Smooth muscle cell (in vitro differentiated cells): ENCODE measurements around the gene ARHGEF11. TPM values are rescaled to one million over a fixed set of nuclear protein-coding genes. Genes with fewer than 3 reads are reported as not detected.

Source experiments
- DNase-seq: peaks from one replicate; lab custom pipeline; 2025; ENCODE audit not compliant: unreplicated experiment; lab: John Stamatoyannopoulos, UW
- H2AFZ ChIP-seq: fragments of 200-600 bp; sonication (generic); 2 replicates; pipeline ENCODE4 v1.6.0; 2016; ENCODE audit warnings: antibody characterized with exemption, low read depth, mild to moderate bottlenecking
- H3F3A ChIP-seq: fragments of 200-600 bp; sonication (generic); 2 replicates; pipeline ENCODE4 v1.6.0; 2017; ENCODE audit warnings: antibody characterized with exemption, low read depth
- H3K27ac ChIP-seq: fragments of 200-600 bp; sonication (generic); 2 replicates; pipeline ENCODE4 v1.5.1; 2016; ENCODE audit warnings: low read depth, mild to moderate bottlenecking
- H3K27me3 ChIP-seq: fragments of 200-600 bp; sonication (generic); 2 replicates; pipeline ENCODE4 v1.6.1; 2016; ENCODE audit warnings: low read depth, mild to moderate bottlenecking
- H3K36me3 ChIP-seq: fragments of 200-600 bp; sonication (generic); 2 replicates; pipeline ENCODE4 v1.5.1; 2016; ENCODE audit warnings: low read depth
- H3K4me1 ChIP-seq: fragments of 200-600 bp; sonication (generic); 2 replicates; pipeline ENCODE4 v1.5.1; 2016; ENCODE audit warnings: low read depth
- H3K4me2 ChIP-seq: fragments of 200-600 bp; sonication (generic); 2 replicates; pipeline ENCODE4 v1.6.0; 2016; ENCODE audit warnings: mild to moderate bottlenecking
- H3K4me3 ChIP-seq: fragments of 200-600 bp; sonication (generic); 2 replicates; pipeline ENCODE4 v1.5.1; 2016; ENCODE audit warnings: mild to moderate bottlenecking
- H3K79me2 ChIP-seq: fragments of 200-600 bp; sonication (generic); 2 replicates; pipeline ENCODE4 v1.6.0; 2016; ENCODE audit warnings: low read depth, mild to moderate bottlenecking
- H3K9ac ChIP-seq: fragments of 200-600 bp; sonication (generic); 2 replicates; pipeline ENCODE4 v1.6.0; 2016; ENCODE audit warnings: low read depth
- H3K9me3 ChIP-seq: fragments of 200-600 bp; sonication (generic); replicated peaks from 2 replicates; pipeline ENCODE4 v1.5.1; 2016; ENCODE audit warnings: low read depth
- H4K20me1 ChIP-seq: fragments of 200-600 bp; sonication (generic); 2 replicates; pipeline ENCODE4 v1.6.0; 2016; ENCODE audit warnings: low read depth
- CTCF ChIP-seq: fragments of 200-600 bp; sonication (generic); IDR thresholded peaks from 2 replicates; pipeline ENCODE4 v1.5.1; 2017; ENCODE audit warnings: borderline replicate concordance, mild to moderate bottlenecking, antibody characterized with exemption; ENCODE audit not compliant: insufficient read depth, poor library complexity, severe bottlenecking
- WGBS: methylation state at CpG from one replicate; pipeline ENCODE4 v1.1.7; 2016; ENCODE audit warnings: low lambda C conversion rate; 5-methylcytosine and 5-hydroxymethylcytosine counted together
- polyA plus RNA-seq: library from polyadenylated mRNA; unstranded; fragments of >200 nt; fragmentation: Nextera tagmentation; extraction: Ambion mirVana; gene quantifications from 2 replicates; pipeline ENCODE4 v1.2.1, GENCODE V29; 2016
- total RNA-seq: library from RNA; depleted of rRNA; stranded (reverse); fragments of >200 nt; gene quantifications from 2 replicates; pipeline ENCODE4 v1.2.3, GENCODE V29; 2014

The ARHGEF11 gene
- total and polyA plus RNA-seq, 2 experiments from 2014 or later = 15.1 to 20.1 TPM

DNA sequence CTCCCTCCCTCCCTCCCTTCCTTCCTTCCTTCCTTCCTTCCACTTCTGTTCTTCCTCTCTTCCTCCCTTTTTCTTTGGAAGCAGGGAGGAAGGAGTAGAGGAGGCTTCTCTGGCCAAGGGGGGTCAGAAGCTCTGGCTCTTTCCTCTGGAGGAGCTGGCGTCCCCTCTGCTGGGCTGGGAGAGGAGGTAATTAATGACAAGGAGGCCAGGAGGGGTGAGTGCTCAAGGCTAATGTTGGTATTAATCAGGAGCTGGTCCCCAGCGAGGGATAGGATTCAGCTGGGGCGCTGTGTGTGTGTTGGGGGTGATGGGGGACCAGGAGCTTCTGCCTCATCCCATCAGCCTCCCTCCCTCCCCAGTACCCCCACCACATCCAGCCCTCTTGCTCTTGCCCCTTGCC lies 158.2 kb downstream of the ARHGEF11 start:
- H3K27ac ChIP-seq = no peak overlapping the region
- H3K36me3 ChIP-seq = no peaks in the 10 kb centered on the region
- no peak overlapping the region for H3K4me3 ChIP-seq
- WGBS = 46% methylated on average over 3 of the region's 3 CpGs
- H3K9me3 ChIP-seq = no peaks in the 10 kb centered on the region
- peaks cover 12% of the 10 kb centered on the region for H3K4me1 ChIP-seq
- no peak overlapping the region for H3K4me2 ChIP-seq
- no peaks in the 10 kb centered on the region for H3F3A ChIP-seq
- H3K79me2 ChIP-seq = no peaks in the 10 kb centered on the region
- DNase-seq = no peak
- no peak overlapping the region for H2AFZ ChIP-seq
- H3K9ac ChIP-seq = no peak overlapping the region
- H3K27me3 ChIP-seq = no peaks in the 10 kb centered on the region
- no peak for TF ChIP-seq CTCF
- no peaks in the 10 kb centered on the region for H4K20me1 ChIP-seq

DNA sequence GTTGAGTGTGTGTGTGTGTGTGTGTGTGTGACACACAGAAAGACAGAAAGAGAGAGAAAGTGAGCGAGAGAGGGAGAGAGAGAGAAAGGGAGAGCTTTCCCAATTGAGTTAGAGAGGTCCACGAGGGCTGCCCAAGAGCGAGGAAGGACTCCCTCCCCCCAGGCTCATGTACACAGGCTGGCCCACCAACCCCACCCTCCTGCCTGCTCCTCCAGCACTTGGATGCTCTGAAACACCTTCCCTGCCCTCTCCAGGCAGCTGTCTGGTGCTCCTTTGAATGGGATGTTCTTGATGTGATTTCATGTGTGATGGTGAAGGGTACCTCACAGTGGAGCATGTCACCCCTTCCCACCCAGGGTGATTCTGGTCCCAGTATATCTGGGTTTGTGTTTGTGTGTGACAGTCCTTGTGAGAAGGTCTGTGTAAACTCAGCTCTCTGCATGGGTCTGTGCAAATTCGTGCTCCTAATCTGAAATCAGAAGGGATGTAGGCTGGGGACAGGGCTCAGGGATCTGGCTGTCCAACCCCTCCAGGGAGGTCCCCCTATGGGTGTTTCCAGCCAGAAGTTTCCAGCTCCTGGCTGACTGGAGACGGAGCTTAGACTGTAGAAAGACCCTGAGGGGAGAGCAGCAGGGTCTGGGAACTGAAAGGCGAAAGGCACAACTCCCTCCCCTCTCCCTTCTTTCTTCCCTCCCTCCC lies 158.8 kb downstream of the ARHGEF11 start:
- 35% methylated on average over 5 of the region's 6 CpGs for WGBS
- H3K27me3 ChIP-seq = no peaks in the 10 kb centered on the region

DNA sequence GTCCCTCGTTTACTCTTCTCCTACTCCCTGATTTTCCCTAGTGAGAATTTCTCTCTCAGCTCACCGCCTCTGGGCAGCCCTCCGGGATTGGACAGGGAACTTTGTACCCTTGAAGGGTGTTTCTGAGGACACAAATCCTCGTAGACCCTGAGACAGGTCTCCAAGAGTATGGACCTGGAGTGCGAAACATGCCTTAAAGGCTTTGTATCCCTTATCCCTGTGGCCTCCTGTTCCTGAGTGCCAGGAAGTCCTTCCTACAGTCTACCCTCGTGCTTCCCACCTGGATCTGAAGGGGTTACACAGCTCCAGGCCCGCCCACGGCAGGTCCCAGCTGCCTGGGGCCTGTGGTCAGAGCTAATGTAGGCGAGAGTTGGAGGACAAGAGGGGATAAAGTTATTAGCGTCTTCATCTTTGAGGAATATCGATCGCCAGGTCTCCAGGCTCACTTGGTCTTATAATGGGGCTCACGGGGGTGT lies 159.6 kb downstream of the ARHGEF11 start:
- Histone ChIP-seq H3K27ac (no peak overlapping the region), H3K9me3 (no peaks in the 10 kb centered on the region), H3K27me3 (no peaks in the 10 kb centered on the region), H3K4me2 (no peak overlapping the region), H3F3A (no peaks in the 10 kb centered on the region), H4K20me1 (no peaks in the 10 kb centered on the region), H3K36me3 (no peaks in the 10 kb centered on the region), H3K4me3 (no peak overlapping the region), H3K79me2 (no peaks in the 10 kb centered on the region), H3K9ac (no peak overlapping the region), H3K4me1 (peaks cover 12% of the 10 kb centered on the region), H2AFZ (no peak overlapping the region)
- no peak for DNase-seq
- whole genome bisulfite sequencing = 58% methylated on average over 13 of the region's 13 CpGs
- TF ChIP-seq CTCF = no peak

More for the DNA sequence above, 158.8 kb downstream of the ARHGEF11 start:
- no peaks in the 10 kb centered on the region for H4K20me1 ChIP-seq
- no peak for DNase-seq
- no peaks in the 10 kb centered on the region for H3K36me3 ChIP-seq
- H3K4me2 ChIP-seq = no peak overlapping the region
- H3K27ac ChIP-seq = no peak overlapping the region
- no peak overlapping the region for H3K9ac ChIP-seq
- peaks cover 12% of the 10 kb centered on the region for H3K4me1 ChIP-seq
- H3K4me3 ChIP-seq = no peak overlapping the region
- no peaks in the 10 kb centered on the region for H3K79me2 ChIP-seq
- H3K9me3 ChIP-seq = no peaks in the 10 kb centered on the region
- no peak for TF ChIP-seq CTCF
- no peak overlapping the region for H2AFZ ChIP-seq
- no peaks in the 10 kb centered on the region for H3F3A ChIP-seq

DNA sequence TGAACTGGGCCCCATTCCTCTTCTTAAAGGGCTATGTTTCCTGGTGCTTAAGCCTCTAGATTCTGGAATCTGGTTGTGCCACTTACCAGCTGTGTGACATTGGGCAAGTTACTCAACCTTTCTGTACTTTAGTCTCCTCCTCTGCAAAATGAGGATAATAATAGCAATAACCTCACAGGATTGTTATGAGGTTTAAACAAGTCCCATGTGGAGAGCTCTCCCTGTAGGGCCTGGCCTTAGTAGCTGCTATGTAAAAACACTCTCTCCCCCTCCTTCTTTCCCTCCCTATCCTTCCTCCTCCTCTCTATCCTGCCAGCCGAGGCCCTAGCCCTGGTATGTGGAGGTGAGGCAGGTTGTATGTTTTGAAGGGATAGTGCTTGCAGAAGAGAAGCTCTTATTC lies 160.2 kb downstream of the ARHGEF11 start:
- peaks cover 12% of the 10 kb centered on the region for H3K4me1 ChIP-seq
- H3K36me3 ChIP-seq = no peaks in the 10 kb centered on the region
- no peak overlapping the region for H3K9ac ChIP-seq
- no peak for TF ChIP-seq CTCF
- WGBS = 70% methylated on average over 1 of the region's 1 CpG
- no peaks in the 10 kb centered on the region for H4K20me1 ChIP-seq
- no peak overlapping the region for H3K27ac ChIP-seq
- no peaks in the 10 kb centered on the region for H3K27me3 ChIP-seq
- H3K79me2 ChIP-seq = no peaks in the 10 kb centered on the region
- H3K9me3 ChIP-seq = no peaks in the 10 kb centered on the region
- H3F3A ChIP-seq = no peaks in the 10 kb centered on the region
- H3K4me2 ChIP-seq = no peak overlapping the region
- no peak for DNase-seq
- no peak overlapping the region for H3K4me3 ChIP-seq
- H2AFZ ChIP-seq = no peak overlapping the region
